ENCODE results near the gene NCF4.

NCF4 gene

DNA sequence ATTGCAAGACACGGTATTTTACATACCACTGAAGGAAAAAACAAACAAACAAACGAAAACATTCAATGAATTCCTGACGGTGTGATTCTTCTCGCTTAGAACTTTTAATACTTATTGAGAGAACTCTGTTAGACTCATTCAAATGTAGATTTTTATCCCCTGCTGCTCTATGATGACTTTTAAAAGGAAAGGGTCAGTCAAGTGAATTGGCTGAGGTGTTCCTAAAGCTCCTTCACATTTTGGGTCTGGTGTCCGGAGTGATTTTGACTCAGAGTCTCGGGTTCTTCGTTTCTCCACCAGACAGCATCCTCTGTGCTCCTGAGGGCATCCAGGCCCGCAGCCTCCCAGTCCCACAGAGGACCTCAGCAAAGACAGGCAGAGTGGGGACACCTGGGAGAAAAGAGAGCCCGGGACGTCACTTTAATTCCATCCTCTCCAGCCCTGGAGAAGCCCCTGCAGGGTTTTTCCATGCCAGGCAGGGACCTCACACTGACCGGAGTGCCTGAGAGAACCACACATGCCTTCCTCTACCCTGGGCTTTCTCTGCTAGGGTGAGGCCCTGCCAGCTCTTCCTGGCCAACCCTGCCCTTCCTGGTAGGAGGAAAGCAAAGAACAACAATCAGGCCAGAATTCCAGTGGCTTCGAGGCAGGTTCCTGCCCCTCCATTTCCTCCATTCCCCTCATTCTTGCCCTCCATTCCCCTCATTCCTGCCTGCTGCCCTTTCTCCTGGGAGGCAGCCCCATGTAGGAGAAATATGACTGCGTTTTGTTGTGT lies 51.3 kb downstream of the NCF4 start:
- no peak for ATAC-seq
- DNase-seq (ENCODE audit: low spot score in 2 of 2): no peak
- no peaks in the 10 kb centered on the region for H3K4me1 Mint-ChIP-seq
- no peaks in the 10 kb centered on the region for H3K9me3 Mint-ChIP-seq
- H3K27ac Mint-ChIP-seq: no peak overlapping the region
- no peak overlapping the region for H3K4me3 Mint-ChIP-seq
- no peaks in the 10 kb centered on the region for H3K36me3 Mint-ChIP-seq

DNA sequence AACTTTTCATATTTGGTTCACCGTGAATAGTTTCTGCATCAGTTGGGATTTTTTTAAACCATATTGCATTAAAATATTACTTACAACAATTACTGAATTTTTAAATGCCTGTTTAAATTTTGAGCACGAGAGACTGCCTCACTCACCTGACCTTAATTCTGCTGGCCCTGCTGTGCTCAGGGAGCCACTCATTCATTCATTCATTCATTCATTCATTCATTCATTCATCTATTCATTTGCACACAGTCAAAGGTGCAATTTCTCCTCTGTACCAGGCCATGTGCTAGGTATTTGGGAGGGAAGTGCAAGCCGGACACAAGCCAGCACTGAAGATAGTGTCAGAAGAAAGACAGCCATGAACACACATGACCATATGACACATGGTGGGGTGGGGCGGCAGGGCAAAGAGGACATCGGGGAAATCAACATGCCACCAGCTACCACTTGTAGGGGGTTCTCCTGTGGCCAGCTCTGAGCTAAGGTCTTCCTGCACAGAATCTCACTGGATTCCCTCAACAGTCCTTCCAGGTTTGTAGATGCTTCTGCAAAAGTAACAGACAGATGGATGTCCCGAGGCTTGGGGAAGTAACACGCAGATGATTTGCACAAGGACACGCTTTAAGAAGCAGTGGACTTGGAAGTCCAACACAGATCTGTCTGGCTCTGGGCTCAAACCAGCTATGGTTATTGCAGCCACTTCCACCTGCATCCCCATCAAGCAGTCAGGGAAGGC lies 52.1 kb downstream of the NCF4 start:
- ATAC-seq: no peak
- H3K27ac Mint-ChIP-seq: peak overlapping the region; percentile 66

GRCh38 chr22:36913427-36914389 lies 52.9 kb downstream of the NCF4 start, which contains the start of gene CSF2RB:
Gene CSF2RB, plus strand, starts transcription at chr22:36913628. Its CDS starts 8,580 bp downstream, at chr22:36922208.
- ATAC-seq (no peak), DNase-seq (ENCODE audit: low spot score in 2 of 2) (no peak)
- H3K4me1 Mint-ChIP-seq: no peaks in the 10 kb centered on the region
- peak within 1 kb of the TSS; percentile 66 for H3K27ac Mint-ChIP-seq
- peak within 1 kb of the TSS; percentile 24 for H3K4me3 Mint-ChIP-seq
- no peaks in the 10 kb centered on the region for H3K36me3 Mint-ChIP-seq
- H3K9me3 Mint-ChIP-seq: no peaks in the 10 kb centered on the region

More for the DNA sequence above, 52.1 kb downstream of the NCF4 start:
- Mint-ChIP-seq H3K36me3 (no peaks in the 10 kb centered on the region), H3K9me3 (no peaks in the 10 kb centered on the region), H3K4me1 (no peaks in the 10 kb centered on the region), H3K4me3 (peak overlapping the region; percentile 24)
- no peak for DNase-seq (ENCODE audit: low spot score in 2 of 2)

DNA sequence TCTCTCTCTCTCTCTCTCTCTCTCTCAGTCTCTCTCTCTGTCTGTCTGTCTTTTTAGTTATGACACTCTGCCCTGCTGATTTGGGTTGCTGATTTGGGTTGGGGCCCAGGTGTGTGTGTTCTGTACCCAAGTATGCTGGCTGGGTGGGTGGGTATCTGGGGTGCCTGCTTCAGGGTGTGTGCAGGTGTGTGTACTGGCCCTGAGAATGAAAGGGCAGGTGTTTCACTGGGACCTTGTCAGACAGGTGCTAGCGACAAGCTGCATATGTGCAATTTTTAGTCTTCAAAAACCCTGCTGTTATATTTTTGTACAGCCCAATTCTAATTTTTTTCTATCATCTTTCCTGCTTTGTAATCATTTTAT lies 53.6 kb downstream of the NCF4 start:
- Mint-ChIP-seq H3K27ac (peak overlapping the region; percentile 66), H3K4me1 (no peaks in the 10 kb centered on the region), H3K36me3 (no peaks in the 10 kb centered on the region), H3K9me3 (no peaks in the 10 kb centered on the region), H3K4me3 (peak overlapping the region; percentile 24)
- ATAC-seq (no peak), DNase-seq (ENCODE audit: low spot score in 2 of 2) (no peak)

GRCh38 chr22:36916034-36916433 lies 55.2 kb downstream of the NCF4 start:
- DNase-seq (ENCODE audit: low spot score in 2 of 2): no peak
- Mint-ChIP-seq H3K4me3 (no peak overlapping the region), H3K4me1 (peaks cover 3% of the 10 kb centered on the region), H3K9me3 (no peaks in the 10 kb centered on the region), H3K27ac (no peak overlapping the region), H3K36me3 (no peaks in the 10 kb centered on the region)
- no peak for ATAC-seq

GRCh38 chr22:36918586-36919284 lies 57.9 kb downstream of the NCF4 start:
- no peaks in the 10 kb centered on the region for H3K36me3 Mint-ChIP-seq
- peaks cover 7% of the 10 kb centered on the region for H3K4me1 Mint-ChIP-seq
- ATAC-seq (no peak), DNase-seq (ENCODE audit: low spot score in 2 of 2) (no peak)
- H3K9me3 Mint-ChIP-seq: no peaks in the 10 kb centered on the region
- H3K4me3 Mint-ChIP-seq: no peak overlapping the region
- no peak overlapping the region for H3K27ac Mint-ChIP-seq

GRCh38 chr22:36921309-36922104 lies 60.7 kb downstream of the NCF4 start:
- no peak for ATAC-seq
- no peak overlapping the region for H3K4me3 Mint-ChIP-seq
- H3K36me3 Mint-ChIP-seq: peaks cover 14% of the 10 kb centered on the region
- peaks cover 21% of the 10 kb centered on the region for H3K4me1 Mint-ChIP-seq
- H3K9me3 Mint-ChIP-seq: no peaks in the 10 kb centered on the region
- peak overlapping the region; percentile 51 for H3K27ac Mint-ChIP-seq
- no peak for DNase-seq (ENCODE audit: low spot score in 2 of 2)

GRCh38 chr22:36922105-36922608 lies 61.4 kb downstream of the NCF4 start:
- DNase-seq (ENCODE audit: low spot score in 2 of 2): no peak
- Mint-ChIP-seq H3K4me3 (no peak overlapping the region), H3K9me3 (no peaks in the 10 kb centered on the region), H3K36me3 (peaks cover 14% of the 10 kb centered on the region), H3K27ac (no peak overlapping the region), H3K4me1 (peaks cover 23% of the 10 kb centered on the region)
- ATAC-seq: no peak

- Mint-ChIP-seq H3K36me3 (peaks cover 14% of the 10 kb centered on the region), H3K9me3 (no peaks in the 10 kb centered on the region), H3K4me3 (no peak overlapping the region), H3K27ac (no peak overlapping the region), H3K4me1 (peaks cover 29% of the 10 kb centered on the region)
- ATAC-seq (no peak), DNase-seq (ENCODE audit: low spot score in 2 of 2) (no peak)
Measured at GRCh38 chr22:36922711-36923110, 61.9 kb downstream of the NCF4 start.

GRCh38 chr22:36923131-36923788 lies 62.5 kb downstream of the NCF4 start:
- Mint-ChIP-seq H3K27ac (no peak overlapping the region), H3K4me3 (no peak overlapping the region), H3K9me3 (no peaks in the 10 kb centered on the region), H3K36me3 (peaks cover 14% of the 10 kb centered on the region), H3K4me1 (peaks cover 30% of the 10 kb centered on the region)
- DNase-seq (ENCODE audit: low spot score in 2 of 2): no peak
- ATAC-seq: no peak

- peaks cover 30% of the 10 kb centered on the region for H3K4me1 Mint-ChIP-seq
- no peak for DNase-seq (ENCODE audit: low spot score in 2 of 2)
- peak overlapping the region; percentile 65 for H3K27ac Mint-ChIP-seq
- no peak overlapping the region for H3K4me3 Mint-ChIP-seq
- no peak for ATAC-seq
- H3K9me3 Mint-ChIP-seq: no peaks in the 10 kb centered on the region
- H3K36me3 Mint-ChIP-seq: peaks cover 14% of the 10 kb centered on the region
Measured at GRCh38 chr22:36924151-36924698, 63.4 kb downstream of the NCF4 start.

DNA sequence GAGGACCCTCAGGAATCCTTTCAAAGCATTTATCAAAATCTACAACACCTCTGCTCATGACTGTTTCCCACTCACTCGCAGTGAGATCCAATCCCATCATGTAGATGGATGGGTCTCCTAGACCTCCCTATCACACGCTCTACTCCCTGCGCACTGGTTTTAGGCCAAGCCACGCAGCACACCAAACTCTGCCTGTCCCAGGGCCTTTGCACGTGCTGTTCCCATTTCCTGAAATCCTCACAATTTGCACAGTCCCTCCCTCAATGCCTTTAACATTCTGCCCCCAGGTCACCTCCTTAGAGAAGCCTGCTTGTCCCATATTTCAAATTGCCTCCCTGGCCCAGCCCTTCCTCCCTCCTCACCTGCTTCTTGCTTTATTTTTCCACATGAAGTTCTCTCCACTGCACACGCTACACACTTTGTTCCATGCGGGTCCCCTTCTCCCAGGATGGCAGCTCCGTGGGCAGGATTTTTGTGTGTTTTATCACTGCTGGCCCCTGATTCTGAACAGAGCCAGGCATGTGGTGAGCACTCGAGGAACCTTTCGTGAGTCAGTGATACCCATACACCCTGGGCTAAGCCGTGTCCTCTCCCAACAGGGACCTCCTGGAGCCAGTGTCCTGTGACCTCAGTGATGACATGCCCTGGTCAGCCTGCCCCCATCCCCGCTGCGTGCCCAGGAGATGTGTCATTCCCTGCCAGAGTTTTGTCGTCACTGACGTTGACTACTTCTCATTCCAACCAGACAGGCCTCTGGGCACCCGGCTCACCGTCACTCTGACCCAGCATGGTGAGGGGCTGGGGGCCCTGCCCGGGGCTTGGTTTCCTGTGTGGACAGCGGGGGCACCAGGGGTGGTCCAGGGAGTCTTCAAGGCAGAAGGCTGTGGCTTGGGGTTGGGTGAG lies 64.8 kb downstream of the NCF4 start:
- ATAC-seq: no peak
- Mint-ChIP-seq H3K36me3 (peaks cover 14% of the 10 kb centered on the region), H3K4me3 (no peak overlapping the region), H3K4me1 (peaks cover 30% of the 10 kb centered on the region), H3K27ac (peak overlapping the region; percentile 65), H3K9me3 (no peaks in the 10 kb centered on the region)
- no peak for DNase-seq (ENCODE audit: low spot score in 2 of 2)
